Psoas muscle (tissue), 8 donors: ENCODE results near the gene WHRN. TPM values are rescaled to one million over a fixed set of nuclear protein-coding genes. Genes with fewer than 3 reads are reported as not detected.

ENCODE experiments used
- ATAC-seq, 4 donors: fragments of 200-7000 bp; cut with Tn5 transposase; one replicate each; pipeline ENCODE4 v1.9.1; 2020; ENCODE audit warnings: moderate library complexity in 3 of 4, mild to moderate bottlenecking in 2 of 4
- DNase-seq, 2 donors: peaks; one replicate each; pipeline ENCODE4 v3.0.0-alpha.2; 2020
- H3K27ac ChIP-seq: fragments of 200-600 bp; one replicate; pipeline ENCODE4 v1.8.0; 2022
- H3K27me3 ChIP-seq, 3 donors: fragments of 200-600 bp in 1 of 3; one replicate each; pipeline versions ENCODE4 v1.6.1 to v1.8.0; 2013 to 2022; ENCODE audit warnings: low read length in 2 of 3, mild to moderate bottlenecking in 2 of 3, moderate library complexity in 1 of 3; ENCODE audit not compliant: insufficient read depth in 3 of 3
- H3K36me3 ChIP-seq, 2 donors: fragments of 200-600 bp in 1 of 2; one replicate each; pipeline versions ENCODE4 v1.6.1 to v1.8.0; 2013 to 2022; ENCODE audit warnings: low read depth in 1 of 2, mild to moderate bottlenecking in 1 of 2, moderate library complexity in 1 of 2; ENCODE audit not compliant: insufficient read depth in 1 of 2
- H3K4me1 ChIP-seq: fragments of 200-600 bp; one replicate; pipeline ENCODE4 v1.8.0; 2022
- H3K4me3 ChIP-seq: fragments of 200-600 bp; one replicate; pipeline ENCODE4 v1.8.0; 2022; ENCODE audit warnings: mild to moderate bottlenecking
- H3K9me3 ChIP-seq: fragments of 200-600 bp; one replicate; pipeline ENCODE4 v1.8.0; 2022
- WGBS, 3 donors: extraction: QIAGEN DNeasy Blood & Tissue Kit; methylation state at CpG; one replicate each; pipeline versions ENCODE4 v1.1.6 to v1.1.7; 2013; 5-methylcytosine and 5-hydroxymethylcytosine counted together
- intact Hi-C, 2 donors: fragments of 100-400 bp; cut with DNase I; formaldehyde crosslinking; loops; one replicate each; pipeline versions ENCODE4 v1.11.0 to v1.14.2; 2022
- polyA plus RNA-seq, 3 donors: library from polyadenylated mRNA; stranded (reverse); fragments of 200-250 nt; gene quantifications; one replicate each; pipeline ENCODE4 v1.2.3, GENCODE V29; 2013
- total RNA-seq, 4 donors: library from RNA; stranded (reverse); fragmentation: NEBNext Ultra II Directional in 2 of 4; extraction: Animal tissue kit (Norgen Biotek cat#: 25700) in 2 of 4; gene quantifications; one replicate each; pipeline versions ENCODE4 v1.2.1 to v1.2.4, GENCODE V29; 2021 to 2023
- TF ChIP-seq, protein P1 (sequence below): fragments of 200-600 bp; IDR thresholded peaks from one replicate; pipeline ENCODE4 v1.8.0; 2022; ENCODE audit warnings: antibody characterized with exemption
- donor health status: healthy with polysubstance abuse.
- donor health status: DM: no; HTN: no; CAD: no; lungs with moderate emphysema.
- donor health status: Bipolar disorder and iron deficiency.
- donor health status: healthy.
- donor health status: DM: yes; HTN: yes; CAD: no.
- donor health status: DM: no; HTN: no; CAD: no.
- donor health status: DM: no; HTN: no; CAD: no.
- donor health status: DM: yes; HTN: yes; CAD: no.

WHRN gene
- total and polyA plus RNA-seq, 7 donors, result 0.07 to 0.62 (median 0.15) TPM

DNA sequence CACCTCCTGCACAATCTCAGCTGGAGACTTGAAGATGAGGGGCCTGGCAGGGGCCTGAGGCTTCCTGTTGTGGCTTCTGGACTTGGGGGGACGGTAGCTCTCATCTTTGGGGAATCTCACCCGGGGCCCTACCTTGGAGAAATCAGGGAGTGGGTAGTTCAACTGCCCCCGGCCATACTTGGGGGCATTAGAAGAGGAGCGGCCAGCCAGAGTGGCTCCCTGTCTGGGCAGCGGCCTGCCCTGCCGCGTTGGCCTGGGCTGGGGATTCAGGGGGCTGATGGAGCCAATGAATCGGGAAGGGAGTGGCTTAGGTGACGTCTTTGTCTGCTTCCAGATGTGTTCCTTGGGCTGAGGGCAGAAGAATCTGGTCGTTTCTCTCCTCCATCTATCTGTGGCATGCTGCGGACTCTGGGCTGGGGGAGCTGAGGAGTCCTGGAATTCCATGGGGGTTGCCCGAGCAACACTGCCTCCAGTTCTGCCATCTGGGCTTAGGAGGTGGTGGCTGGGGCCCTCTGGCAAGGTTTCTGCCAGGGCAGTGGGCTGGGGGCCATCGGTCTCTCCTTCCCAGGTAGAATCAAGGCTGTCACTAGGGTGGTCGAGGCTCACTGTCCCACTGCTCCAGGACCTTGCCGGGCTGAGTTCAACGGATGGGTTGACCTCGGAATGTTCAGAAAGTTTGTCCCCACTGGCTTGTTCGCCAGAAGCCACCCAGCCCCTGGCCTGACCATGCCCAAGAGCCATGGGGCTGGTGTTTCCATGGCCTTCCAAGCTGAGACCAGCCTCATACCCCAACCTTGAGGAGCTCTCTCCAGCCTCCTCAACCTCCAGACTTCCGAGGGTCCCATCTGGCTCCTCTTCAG lies 128.5 kb downstream of the WHRN start:
- Histone ChIP-seq H3K36me3 (peaks cover 0 to 19% of the 10 kb centered on the region in 2 donors), H3K27ac (no peak overlapping the region), H3K4me1 (no peaks in the 10 kb centered on the region), H3K27me3 (no peaks in the 10 kb centered on the region), H3K4me3 (no peak overlapping the region), H3K9me3 (no peaks in the 10 kb centered on the region)
- DNase-seq, result no peak
- intact Hi-C loops, result no loop called here
- ATAC-seq, result no peak
- TF ChIP-seq, protein P1, sequence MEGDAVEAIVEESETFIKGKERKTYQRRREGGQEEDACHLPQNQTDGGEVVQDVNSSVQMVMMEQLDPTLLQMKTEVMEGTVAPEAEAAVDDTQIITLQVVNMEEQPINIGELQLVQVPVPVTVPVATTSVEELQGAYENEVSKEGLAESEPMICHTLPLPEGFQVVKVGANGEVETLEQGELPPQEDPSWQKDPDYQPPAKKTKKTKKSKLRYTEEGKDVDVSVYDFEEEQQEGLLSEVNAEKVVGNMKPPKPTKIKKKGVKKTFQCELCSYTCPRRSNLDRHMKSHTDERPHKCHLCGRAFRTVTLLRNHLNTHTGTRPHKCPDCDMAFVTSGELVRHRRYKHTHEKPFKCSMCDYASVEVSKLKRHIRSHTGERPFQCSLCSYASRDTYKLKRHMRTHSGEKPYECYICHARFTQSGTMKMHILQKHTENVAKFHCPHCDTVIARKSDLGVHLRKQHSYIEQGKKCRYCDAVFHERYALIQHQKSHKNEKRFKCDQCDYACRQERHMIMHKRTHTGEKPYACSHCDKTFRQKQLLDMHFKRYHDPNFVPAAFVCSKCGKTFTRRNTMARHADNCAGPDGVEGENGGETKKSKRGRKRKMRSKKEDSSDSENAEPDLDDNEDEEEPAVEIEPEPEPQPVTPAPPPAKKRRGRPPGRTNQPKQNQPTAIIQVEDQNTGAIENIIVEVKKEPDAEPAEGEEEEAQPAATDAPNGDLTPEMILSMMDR, result no peak
- 93 to 96% (median 93%) methylated on average over 19 of the region's 19 CpGs for WGBS, 3 donors

GRCh38 chr9:114375386-114376175 lies 129.7 kb downstream of the WHRN start:
- H3K36me3 ChIP-seq, result peaks cover 0 to 19% of the 10 kb centered on the region in 2 donors
- DNase-seq, result no peak
- no peak overlapping the region for H3K4me3 ChIP-seq
- no peak overlapping the region for H3K27ac ChIP-seq
- no peaks in the 10 kb centered on the region for H3K4me1 ChIP-seq
- ATAC-seq, result no peak
- intact Hi-C loops, result no loop called here
- WGBS, 3 donors, result 88 to 91% (median 90%) methylated on average over 9 of the region's 9 CpGs
- TF ChIP-seq, protein P1, result no peak
- no peaks in the 10 kb centered on the region for H3K27me3 ChIP-seq
- no peaks in the 10 kb centered on the region for H3K9me3 ChIP-seq

DNA sequence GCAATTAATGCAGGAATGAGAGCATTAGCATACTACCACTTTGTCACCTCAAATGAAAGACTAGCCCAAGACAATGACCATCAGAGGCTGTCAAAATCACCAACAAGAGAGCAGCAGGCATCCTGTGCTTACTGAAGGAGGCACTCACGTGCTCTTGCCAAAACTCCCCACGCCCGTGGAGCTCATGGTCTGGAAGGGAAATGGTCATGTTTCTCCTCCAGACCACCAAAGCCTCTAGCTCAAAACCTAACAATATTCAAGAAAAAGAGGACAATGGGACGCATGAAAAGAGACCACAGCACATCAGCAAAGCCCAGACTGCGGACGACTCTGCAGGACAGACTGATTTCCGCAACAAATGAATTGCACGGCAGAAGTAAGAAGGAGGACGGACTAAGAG lies 130.3 kb downstream of the WHRN start:
- intact Hi-C loops, result no loop called here
- no peak overlapping the region for H3K4me3 ChIP-seq
- TF ChIP-seq, protein P1, result no peak

GRCh38 chr9:114373960-114374730 lies 131.1 kb downstream of the WHRN start:
- 91 to 92% (median 91%) methylated on average over 16 of the region's 16 CpGs for WGBS, 3 donors
- ATAC-seq, result no peak
- no peak overlapping the region for H3K4me3 ChIP-seq
- TF ChIP-seq, protein P1, result no peak
- intact Hi-C loops, result no loop called here
- H3K4me1 ChIP-seq, result no peaks in the 10 kb centered on the region
- H3K36me3 ChIP-seq, result peaks cover 0 to 13% of the 10 kb centered on the region in 2 donors
- no peaks in the 10 kb centered on the region for H3K9me3 ChIP-seq
- no peak overlapping the region for H3K27ac ChIP-seq
- DNase-seq, result no peak
- H3K27me3 ChIP-seq, result no peaks in the 10 kb centered on the region

More for the DNA sequence above, 130.3 kb downstream of the WHRN start:
- WGBS, 3 donors, result 75 to 84% (median 77%) methylated on average over 9 of the region's 9 CpGs
- Histone ChIP-seq H3K36me3 (peaks cover 0 to 19% of the 10 kb centered on the region in 2 donors), H3K9me3 (no peaks in the 10 kb centered on the region), H3K27ac (no peak overlapping the region), H3K27me3 (no peaks in the 10 kb centered on the region), H3K4me1 (no peaks in the 10 kb centered on the region)
- DNase-seq, result no peak
- ATAC-seq, result no peak
